ENCODE measurements around the gene HID1. TPM values are rescaled to one million over a fixed set of nuclear protein-coding genes. Genes with fewer than 3 reads are reported as not detected.

HID1 gene
- total RNA-seq, 1 donor from 2014 or later: 30.6 TPM

DNA sequence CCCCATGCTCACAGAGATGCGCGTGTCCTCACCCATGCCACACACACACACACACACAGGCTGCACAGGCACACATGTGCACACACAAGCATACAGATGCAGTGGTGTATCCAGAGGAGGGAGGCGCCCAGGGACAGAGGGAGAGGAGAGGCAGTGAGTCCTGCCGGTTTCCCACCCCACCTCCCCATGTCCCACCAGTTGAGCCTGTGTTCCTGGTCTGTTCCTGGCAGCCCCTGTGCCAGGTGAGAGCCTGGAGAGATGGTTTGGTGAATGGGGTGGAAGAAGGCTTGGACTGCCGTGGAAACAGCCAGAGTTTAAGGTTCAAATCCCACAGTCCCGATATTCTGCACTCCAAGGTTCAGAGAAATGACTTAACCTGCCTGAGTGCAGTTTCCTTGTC lies 68.9 kb downstream of the HID1 start:
- no peak for DNase-seq (ENCODE audit: extremely low read depth, low read depth, low spot score)

DNA sequence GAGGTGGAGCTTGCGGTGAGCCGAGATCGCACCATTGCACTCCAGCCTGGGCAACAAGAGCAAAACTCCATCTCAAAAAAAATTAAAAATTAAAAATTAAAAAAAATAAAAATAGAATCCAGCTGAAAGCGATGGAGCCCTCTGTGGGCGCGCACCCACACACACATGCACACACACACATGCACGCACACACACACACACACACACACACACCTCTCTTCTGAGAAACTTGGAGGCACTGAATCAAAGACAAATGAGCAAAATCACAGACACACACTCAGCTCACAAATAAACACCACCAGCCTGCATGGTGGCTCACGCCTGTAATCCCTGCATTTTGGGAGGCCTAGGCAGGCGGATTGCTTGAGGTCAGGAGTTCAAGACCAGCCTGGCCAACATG lies 69.5 kb downstream of the HID1 start:
- DNase-seq (ENCODE audit: extremely low read depth, low read depth, low spot score): no peak

DNA sequence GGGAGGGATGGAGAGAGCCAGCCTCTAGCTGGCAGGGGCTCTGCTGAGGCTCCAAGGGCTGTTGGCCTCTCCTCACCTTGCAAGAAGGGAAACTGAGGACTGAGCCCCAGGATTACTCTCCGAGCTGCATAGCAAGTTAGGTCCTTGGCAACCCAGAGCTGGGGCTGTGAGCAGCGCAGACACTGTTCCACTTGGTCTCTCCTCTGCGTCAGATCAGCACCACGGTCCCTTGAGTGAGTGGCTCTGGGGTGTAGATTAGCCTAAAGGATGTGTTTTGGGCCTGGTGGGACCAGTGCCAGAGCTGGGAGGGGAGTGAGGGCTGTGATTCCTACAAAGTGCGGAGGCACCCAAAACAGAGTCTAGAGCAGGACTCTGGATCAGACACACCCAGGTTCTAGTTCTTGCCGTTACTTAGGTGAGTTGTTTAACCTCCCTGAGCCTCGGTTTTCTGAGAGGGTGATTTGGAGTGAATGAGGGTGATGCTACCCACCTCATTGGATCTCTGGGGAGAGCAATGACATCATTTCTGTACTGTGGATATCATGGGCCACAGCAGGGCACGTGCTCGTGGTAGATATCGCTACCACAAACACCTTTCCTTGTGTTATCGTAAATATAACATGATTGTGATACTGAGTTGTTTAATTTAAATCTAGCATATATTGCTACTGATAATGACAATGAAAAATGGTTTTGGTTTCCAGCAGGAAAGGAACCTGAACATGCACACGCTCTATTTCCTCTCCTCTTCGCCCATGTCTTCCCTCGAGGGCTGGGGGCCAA lies 71.0 kb downstream of the HID1 start:
- no peak for DNase-seq (ENCODE audit: extremely low read depth, low read depth, low spot score)

Other genes with a start within 250 kb of the HID1 start
- gene RAB37, start 235.5 kb downstream of the HID1 start, total RNA-seq: 0.87 TPM in 1 of 2 replicates, not detected in the other
- gene NHERF1, start 224.1 kb downstream of the HID1 start, total RNA-seq: 17.7 and 18.4 TPM in 2 replicates
- gene NAT9, start 196.4 kb downstream of the HID1 start, total RNA-seq: 26.6 and 36.5 TPM in 2 replicates
- gene GRIN2C, start 112.9 kb downstream of the HID1 start, total RNA-seq: 1.1 TPM in 1 of 2 replicates, not detected in the other
- gene FDXR, start 99.8 kb downstream of the HID1 start, total RNA-seq: 38.6 and 46.9 TPM in 2 replicates
- not detected in 2 replicates for gene FADS6, start 79.1 kb downstream of the HID1 start, total RNA-seq
- gene USH1G, start 49.5 kb downstream of the HID1 start, total RNA-seq: not detected in 2 replicates
- not detected in 2 replicates for gene OTOP2, start 48.5 kb downstream of the HID1 start, total RNA-seq
- not detected in 2 replicates for gene OTOP3, start 36.9 kb downstream of the HID1 start, total RNA-seq
- gene CDR2L, start 14.9 kb upstream of the HID1 start, total RNA-seq: 40.7 and 63.5 TPM in 2 replicates
- 38.7 and 49.7 TPM in 2 replicates for gene MRPL58, start 39.9 kb upstream of the HID1 start, total RNA-seq
- 228 and 300 TPM in 2 replicates for gene ATP5PD, start 74.2 kb upstream of the HID1 start, total RNA-seq
- gene KCTD2, start 74.5 kb upstream of the HID1 start, total RNA-seq: 18.6 and 21.0 TPM in 2 replicates
- gene SLC16A5, start 115.2 kb upstream of the HID1 start, total RNA-seq: 5.7 and 7.1 TPM in 2 replicates
- gene ARMC7, start 137.2 kb upstream of the HID1 start, total RNA-seq: 8.9 and 9.7 TPM in 2 replicates
- 41.5 and 62.0 TPM in 2 replicates for gene NT5C, start 159.0 kb upstream of the HID1 start, total RNA-seq
- gene JPT1, start 181.8 kb upstream of the HID1 start, total RNA-seq: 257 and 318 TPM in 2 replicates
- gene SUMO2, start 210.2 kb upstream of the HID1 start, total RNA-seq: 80.6 and 95.5 TPM in 2 replicates
- gene NUP85, start 232.9 kb upstream of the HID1 start, total RNA-seq: 30.0 and 35.1 TPM in 2 replicates